GM21576 (cell line): ENCODE data around the gene AMBRA1.

Experiments
- ATAC-seq: cut with Tn5 transposase; IDR thresholded peaks from one replicate; pipeline ENCODE4 v1.9.1; 2021; ENCODE audit warnings: mild to moderate bottlenecking, moderate library complexity; ENCODE audit not compliant: unreplicated experiment

The AMBRA1 gene

DNA sequence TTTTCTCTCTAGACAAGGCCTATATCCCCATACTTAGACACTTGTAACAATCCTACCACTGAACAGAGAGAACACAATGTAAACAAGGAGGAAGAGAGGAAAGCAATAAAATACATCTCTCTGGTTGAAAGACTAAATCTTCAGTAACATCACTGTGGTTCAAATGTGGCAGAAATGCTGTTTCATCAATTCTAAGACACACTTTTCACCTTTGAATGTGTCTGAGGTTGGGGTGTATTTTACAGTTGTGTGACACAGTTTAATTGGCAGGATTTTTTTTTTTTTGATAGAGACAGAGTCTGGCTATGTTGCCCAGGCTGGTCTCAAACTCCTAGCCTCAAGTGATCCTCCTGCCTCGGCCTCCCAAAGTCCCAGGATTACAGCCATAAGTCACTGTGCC is 79.5 kb downstream of the AMBRA1 start:
- no peak for ATAC-seq

DNA sequence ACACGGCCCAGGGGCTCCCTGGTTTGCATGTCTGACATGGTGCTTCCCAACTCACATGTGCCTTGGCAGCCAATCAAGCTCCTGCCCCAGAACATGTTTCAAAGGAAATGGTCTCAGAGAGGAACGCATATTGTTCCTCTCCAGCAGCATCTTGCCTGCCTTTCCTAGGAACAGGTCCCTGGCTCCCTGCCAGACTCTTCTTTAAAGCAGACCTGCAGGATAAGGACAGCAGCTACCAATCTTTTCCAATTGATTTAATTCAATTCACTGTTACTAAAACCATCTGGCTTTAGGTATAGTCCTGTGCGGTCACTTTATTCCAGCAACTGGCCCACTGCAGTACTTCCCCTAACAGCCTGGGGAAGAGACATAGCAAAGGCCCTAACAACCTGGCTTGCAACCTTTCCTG is 79.9 kb downstream of the AMBRA1 start:
- no peak for ATAC-seq

GRCh38 chr11:46512261-46512881 is 81.5 kb downstream of the AMBRA1 start:
- ATAC-seq, result no peak

GRCh38 chr11:46511342-46511741 is 82.5 kb downstream of the AMBRA1 start:
- ATAC-seq, result no peak

GRCh38 chr11:46508360-46508759 is 85.5 kb downstream of the AMBRA1 start:
- ATAC-seq, result no peak

GRCh38 chr11:46506483-46506791 is 87.4 kb downstream of the AMBRA1 start:
- no peak for ATAC-seq

GRCh38 chr11:46505741-46506482 is 87.9 kb downstream of the AMBRA1 start:
- ATAC-seq, result no peak

DNA sequence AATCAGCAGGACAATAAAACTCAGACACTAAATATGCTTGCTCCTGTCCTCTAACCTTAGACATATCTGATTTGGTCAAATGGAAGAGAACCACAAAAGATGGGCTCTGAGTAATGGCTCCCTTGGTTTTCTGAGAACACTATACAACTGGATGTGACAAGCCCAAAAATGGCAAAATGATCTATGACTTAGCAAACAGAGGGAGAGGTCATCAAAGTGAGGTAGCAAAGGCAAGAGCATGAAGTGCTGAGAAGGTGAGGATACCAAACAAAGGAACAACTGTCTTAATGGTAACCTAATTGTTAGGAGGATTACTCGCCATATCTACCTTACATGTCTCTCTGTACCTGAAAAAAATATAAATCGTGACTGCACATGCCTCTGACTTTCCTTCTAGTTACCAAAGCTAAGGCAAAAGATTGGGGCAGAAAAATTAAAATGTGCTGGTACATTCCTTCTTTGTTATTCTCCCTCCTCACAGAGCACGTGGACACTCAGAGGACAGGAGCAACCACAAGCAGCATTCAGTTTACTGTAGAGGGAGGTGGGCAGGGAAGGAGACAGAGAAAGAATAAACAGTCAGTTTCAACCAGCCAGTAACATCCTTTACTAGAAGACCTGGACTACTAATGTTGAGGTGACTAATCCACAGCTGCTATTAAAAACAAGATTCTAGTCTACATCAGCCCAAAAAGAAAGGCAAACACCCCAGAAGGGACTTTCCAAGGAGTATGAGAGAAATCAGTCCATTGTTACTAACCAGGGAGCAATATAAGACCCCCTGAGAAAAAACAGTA is 88.8 kb downstream of the AMBRA1 start:
- ATAC-seq, result no peak

GRCh38 chr11:46499821-46500220 is 94.0 kb downstream of the AMBRA1 start:
- ATAC-seq, result no peak

DNA sequence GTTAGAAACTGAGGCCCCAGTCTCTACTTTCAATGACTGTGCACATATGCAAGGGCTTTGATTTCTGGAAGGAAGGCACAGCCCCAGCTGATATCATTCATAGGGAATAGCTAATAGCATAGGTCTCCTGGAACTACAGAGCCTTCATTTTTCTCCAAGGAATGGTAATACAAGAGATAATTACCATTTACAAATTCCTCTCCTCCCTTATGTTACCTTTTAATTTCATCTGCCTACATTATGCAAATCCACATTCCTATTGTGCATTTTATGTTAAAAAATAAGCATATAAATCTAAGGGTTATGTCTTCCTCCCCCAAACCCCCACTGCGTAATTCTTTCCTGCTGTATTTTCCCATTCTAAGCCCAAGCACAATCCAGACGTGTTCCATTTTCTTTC is 94.9 kb downstream of the AMBRA1 start:
- no peak for ATAC-seq

- no peak for ATAC-seq
Observed at GRCh38 chr11:46498179-46498578, 95.6 kb downstream of the AMBRA1 start.

- no peak for ATAC-seq
Observed at GRCh38 chr11:46497498-46497897, 96.3 kb downstream of the AMBRA1 start.

GRCh38 chr11:46493791-46494190 is 100.0 kb downstream of the AMBRA1 start:
- ATAC-seq, result no peak

- ATAC-seq, result no peak
Observed at GRCh38 chr11:46492532-46492931, 101.3 kb downstream of the AMBRA1 start.

DNA sequence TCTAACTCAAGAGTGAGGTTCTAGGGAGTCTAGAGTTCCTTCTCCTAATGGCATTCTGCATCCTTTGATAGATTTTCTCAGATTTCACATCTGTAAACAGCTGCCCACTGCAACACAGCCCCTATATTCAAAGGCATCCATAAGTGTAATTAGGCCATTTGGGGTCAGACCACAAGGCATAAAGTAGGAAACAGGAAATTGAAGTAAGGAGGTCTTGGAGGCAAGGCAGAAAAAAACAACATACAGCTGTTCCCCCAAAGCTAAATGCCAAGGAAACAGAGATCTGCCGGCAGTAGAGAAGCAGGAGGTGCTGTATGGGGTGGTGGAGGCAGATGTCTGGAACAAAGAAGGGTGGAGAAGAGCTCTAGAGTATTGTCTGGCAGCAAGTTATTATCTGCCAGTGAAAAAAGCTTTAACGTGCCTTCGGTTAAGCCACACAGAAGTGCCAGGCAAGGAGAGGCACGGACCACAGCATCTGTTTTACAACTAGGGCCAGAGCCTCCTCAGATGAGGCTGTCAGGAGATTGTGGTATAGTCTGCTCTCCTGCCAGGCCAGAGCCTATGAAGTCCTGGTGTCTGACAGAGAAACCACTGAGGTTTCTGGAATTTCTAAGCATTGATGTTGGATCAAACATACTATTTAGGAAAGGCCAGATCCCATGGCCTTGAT is 102.0 kb downstream of the AMBRA1 start:
- ATAC-seq, result no peak

- no peak for ATAC-seq
Observed at GRCh38 chr11:46490666-46491065, 103.2 kb downstream of the AMBRA1 start.

GRCh38 chr11:46489656-46490560 is 103.9 kb downstream of the AMBRA1 start:
- ATAC-seq, result no peak

DNA sequence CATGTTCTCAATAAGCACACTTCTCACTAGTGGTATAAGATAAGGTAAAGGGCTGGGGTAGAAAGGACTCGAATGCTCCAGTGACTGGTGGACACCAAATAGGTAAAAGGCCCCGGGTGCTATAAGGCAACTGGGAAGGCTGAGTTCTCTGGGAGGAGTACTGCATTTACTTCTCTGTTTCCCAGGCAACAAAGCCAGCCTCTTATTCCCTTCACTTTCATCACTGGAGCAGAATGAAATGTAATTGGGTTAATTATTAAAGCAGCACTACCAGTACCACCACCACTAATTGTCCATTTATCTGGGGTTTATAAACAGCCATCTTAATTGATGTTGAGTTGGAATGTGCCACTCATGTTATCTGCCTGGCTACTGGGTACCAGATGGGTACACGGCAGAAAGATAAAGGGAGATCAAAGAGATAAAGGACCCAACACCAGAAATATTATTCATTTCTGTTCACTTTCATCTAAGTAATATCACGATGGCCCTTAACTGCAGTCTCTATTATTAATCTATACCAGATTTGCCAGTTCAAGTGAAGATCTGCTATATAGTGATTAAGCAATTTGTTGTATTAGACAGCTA is 107.9 kb downstream of the AMBRA1 start:
- ATAC-seq, result no peak

GRCh38 chr11:46484101-46484500 is 109.7 kb downstream of the AMBRA1 start:
- ATAC-seq, result no peak

DNA sequence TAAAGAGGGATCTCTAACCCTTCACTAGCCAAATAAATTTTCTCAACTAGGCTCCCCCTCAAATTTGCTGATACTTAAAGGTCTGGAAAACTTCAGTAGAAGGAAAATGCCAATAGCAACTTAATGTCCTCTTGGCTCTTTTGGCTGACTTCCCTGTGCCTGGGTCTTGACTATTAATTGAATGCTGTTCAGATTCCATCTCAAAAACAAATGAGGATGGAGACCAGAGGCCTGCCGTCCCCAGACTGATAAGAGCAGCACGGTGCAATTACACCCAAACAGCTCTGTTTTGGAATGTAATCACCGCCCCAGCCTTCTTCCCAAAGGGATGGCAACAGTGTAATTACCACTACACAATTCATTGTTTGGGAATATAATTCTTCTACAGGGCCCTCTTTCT is 112.9 kb downstream of the AMBRA1 start:
- no peak for ATAC-seq
